Hematopoietic multipotent progenitor cell treated with erythropoietin and hydrocortisone succinate and interleukin-3 and kit ligand, for 15 days (in vitro differentiated cells): Measurements from ENCODE around the gene NDFIP2.
"Not testable (repeated sequence)": the region's sequence is repeated elsewhere in the genome, so short reads cannot be mapped to it uniquely, and the experiment has no call there.

Experiments used
- DNase-seq: peaks from one replicate; pipeline ENCODE4 v3.0.0-alpha.2; 2015; ENCODE audit warnings: low spot score

The NDFIP2 gene

GRCh38 chr13:79600146-79600545 lies 119.2 kb downstream of the NDFIP2 start:
- DNase-seq = not testable (repeated sequence)

GRCh38 chr13:79602936-79603335 lies 122.0 kb downstream of the NDFIP2 start:
- no peak for DNase-seq

- no peak for DNase-seq
These were observed 123.8 kb downstream of the NDFIP2 start for GRCh38 chr13:79604752-79605151.
